HG03108 (cell line): ENCODE data around the gene MRPS34.

ENCODE experiments used
- ATAC-seq: cut with Tn5 transposase; IDR thresholded peaks from one replicate; pipeline ENCODE4 v1.9.1; 2021; ENCODE audit warnings: moderate library complexity; ENCODE audit not compliant: unreplicated experiment

The MRPS34 gene

GRCh38 chr16:1794908-1795666 lies 22.2 kb upstream of the MRPS34 start:
- no peak for ATAC-seq

DNA sequence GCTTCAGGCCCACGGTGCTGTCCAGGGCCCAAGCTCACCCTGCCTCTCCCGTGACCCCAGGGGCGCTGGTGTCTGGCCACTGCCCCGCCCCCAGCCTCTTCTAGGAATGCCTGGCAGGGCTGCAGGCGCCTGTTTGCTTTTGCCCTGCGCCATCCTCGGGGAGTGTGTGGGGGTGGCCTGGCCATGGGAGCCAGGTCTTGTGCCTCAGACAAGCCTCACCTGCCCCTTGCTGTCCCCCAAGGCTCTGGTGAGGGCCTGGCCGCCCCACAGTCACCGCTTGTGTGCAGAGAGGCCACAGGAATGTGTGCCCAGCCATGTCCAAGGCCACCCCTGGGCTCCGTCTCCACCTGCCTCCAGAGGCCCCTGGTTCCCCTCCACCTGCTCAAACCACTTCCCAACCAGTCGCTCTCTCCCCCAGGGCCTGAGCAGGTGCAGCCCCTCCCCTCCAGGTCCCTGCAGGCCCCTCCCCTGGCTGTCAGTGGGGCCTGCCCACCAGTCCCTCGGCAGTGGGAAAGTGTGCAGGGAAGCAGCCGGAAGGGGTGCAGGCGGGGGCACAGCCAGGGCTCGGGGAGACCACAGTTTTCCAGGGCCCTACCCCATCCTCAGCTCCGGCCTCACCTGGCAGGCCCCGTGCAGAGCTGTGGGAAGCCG lies 21.4 kb upstream of the MRPS34 start:
- ATAC-seq, result no peak

- ATAC-seq, result no peak
Observed at GRCh38 chr16:1793578-1794220, 20.8 kb upstream of the MRPS34 start, which contains the start of gene IGFALS. TSS of gene IGFALS (minus strand) at chr16:1793705. CDS start at chr16:1793652, 53 bp downstream.

DNA sequence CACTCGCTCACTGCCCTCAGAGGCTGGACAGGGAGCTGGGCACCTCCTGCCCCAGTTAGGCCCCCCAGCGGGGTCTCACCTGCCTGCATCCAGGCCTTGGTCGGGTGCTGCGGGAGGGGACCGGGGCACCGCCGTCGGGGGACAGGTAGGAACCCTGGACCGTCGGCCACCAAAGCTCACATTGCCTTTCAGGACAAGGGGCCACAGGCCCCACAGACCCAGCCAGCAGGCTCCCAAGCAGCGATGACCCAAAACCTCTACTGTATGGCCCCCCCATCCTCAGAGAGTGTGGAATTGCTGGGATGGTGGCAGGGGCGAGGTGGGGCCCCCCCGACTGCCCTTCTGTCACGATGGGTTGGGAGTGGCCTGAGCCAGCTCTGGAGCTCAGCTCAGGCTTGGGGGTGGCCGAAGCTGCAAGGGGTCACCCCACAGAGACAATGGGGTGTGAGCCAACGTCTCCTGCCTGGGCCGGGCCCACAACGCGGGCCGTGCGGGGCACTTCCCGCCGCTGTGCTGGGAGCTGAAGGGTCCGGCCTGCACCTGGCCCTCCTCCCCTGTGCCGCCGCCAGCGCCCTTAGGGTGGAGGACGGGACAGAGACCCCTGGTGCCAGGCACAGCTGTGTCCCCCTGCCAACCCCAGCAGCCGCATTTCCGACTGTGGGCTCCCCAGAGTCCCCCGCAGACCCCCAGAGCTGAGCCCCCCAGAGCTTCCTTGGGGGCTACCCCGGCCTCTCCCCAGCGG lies 20.1 kb upstream of the MRPS34 start:
- ATAC-seq, result no peak

- ATAC-seq, result no peak
Observed at GRCh38 chr16:1791943-1792812, 19.2 kb upstream of the MRPS34 start.

DNA sequence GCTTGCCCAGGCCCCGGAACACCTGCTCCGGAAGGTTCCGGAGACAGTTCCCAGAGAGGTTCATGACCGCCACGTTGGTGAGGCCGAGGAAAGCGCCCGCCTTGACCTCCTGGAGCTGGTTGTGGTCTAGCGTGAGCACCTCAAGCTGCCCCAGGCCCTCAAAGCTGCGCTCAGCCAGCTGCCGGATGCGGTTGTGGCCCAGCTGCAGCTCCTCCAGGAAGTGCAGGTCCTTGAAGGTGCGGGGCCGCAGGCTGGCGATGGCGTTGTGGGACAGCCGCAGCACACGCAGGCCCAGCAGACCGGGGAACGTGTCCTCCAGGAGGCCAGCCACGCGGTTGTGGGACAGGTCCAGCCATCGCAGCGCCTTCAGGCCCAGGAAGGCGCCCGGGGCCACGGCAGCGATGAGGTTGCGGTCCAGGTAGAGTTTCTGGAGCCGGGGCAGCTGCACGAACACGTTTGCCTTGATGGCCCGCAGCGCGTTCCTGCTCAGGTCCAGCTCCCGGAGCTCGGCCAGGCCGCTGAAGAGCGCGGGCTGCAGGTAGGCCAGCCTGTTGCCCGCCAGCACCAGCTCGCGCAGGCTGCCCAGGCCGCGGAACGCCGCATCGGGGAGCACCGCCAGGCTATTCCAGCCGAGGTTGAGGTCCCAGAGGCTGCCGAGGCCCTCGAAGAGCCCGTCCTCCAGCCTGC lies 18.5 kb upstream of the MRPS34 start:
- ATAC-seq, result no peak

- ATAC-seq, result no peak
Observed at GRCh38 chr16:1790611-1791255, 17.8 kb upstream of the MRPS34 start.

- no peak for ATAC-seq
Observed at GRCh38 chr16:1790261-1790610, 17.3 kb upstream of the MRPS34 start.

DNA sequence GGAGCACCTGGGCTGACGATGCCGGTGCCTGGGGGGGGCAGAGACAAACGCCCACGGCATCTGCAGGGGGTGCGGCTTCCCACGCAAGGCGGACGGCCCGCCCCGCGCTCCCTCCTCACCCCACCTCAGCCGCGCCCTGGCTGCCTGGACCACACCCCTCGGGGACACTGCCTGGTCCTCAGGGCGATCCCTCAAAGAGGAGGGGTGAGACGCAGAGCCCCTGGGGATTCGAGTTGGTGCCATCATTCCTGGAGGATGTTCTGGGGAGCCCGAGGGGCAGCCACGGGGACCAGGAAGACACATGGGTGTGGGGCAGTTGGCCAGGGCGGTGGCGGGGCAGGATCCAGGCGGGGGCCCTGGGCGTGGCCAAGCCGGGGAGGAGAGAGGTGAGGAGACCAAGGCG lies 16.7 kb upstream of the MRPS34 start:
- ATAC-seq, result no peak

- no peak for ATAC-seq
Observed at GRCh38 chr16:1788708-1789100, 15.8 kb upstream of the MRPS34 start.

DNA sequence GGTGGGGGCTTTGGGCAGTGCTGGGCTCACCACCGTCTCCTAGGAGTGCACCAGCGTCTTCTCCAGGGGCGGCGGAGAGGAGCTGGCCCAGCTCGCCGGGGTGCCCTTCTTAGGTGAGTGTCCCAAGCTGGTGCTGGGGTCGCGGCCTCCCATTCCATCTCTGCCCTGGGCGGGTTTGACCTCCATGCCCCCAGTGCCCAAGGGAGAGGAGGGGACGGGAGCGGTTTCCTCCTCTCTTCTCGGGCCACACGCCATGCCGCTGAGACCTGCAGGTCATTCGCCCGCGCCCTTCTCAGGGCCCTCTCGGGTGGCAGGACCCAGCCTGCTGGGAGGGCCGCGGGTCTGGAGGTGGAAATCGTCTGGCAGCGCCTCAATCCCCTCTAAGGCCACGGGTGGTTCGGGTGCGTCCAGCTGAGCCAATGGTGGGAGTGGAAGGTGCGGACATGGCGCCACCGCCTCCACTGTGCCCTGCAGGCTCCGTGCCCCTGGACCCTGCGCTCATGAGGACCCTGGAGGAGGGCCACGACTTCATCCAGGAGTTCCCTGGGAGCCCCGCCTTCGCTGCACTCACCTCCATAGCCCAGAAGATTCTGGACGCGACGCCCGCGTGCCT lies 15.3 kb upstream of the MRPS34 start:
- ATAC-seq, result no peak

DNA sequence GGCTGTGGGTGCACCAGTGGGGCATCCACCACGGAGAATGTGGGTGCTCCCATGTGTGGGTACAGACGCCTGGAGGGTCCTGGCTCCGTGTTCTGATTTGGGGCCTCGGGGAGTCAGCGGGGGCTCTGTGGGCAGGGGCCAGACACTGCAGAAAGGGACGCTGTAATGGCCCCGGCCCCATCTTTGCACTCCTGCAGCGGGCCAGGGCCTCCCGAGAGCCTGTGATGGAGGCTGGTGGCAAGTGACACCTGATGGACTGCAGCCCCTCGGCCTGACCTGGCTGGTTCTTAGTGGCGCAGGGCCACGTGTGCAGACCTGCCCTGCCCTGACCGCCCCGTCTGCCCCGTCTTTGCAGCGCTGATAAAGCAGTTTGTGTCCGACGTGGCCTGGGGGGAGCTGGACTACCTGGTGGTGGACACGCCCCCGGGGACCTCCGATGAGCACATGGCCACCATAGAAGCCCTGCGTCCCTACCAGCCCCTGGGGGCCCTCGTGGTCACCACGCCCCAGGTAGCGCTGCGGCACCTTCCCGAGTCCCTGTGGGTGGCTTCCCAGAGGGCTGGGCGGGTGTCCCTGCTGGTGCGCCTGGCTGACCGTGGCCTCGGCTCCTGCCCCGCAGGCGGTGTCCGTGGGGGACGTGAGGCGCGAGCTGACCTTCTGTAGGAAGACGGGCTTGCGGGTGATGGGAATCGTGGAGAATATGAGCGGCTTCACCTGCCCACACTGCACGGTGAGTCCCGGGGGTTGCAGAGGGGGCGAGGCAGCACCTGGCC lies 14.6 kb upstream of the MRPS34 start:
- no peak for ATAC-seq

DNA sequence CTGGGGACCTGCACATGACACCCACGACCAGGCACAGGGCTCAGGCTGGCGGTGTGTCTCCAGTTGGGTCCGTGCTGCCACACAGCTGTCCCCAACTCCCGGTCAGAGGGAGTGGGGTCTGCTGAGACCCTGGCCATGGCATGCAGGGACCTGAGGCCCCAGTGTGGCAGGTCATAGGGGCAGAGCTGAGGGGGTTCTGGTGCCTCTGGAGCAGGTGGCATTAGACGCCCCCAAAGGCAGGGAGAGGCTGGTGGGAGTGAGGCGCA lies 14.1 kb upstream of the MRPS34 start:
- ATAC-seq, result no peak

DNA sequence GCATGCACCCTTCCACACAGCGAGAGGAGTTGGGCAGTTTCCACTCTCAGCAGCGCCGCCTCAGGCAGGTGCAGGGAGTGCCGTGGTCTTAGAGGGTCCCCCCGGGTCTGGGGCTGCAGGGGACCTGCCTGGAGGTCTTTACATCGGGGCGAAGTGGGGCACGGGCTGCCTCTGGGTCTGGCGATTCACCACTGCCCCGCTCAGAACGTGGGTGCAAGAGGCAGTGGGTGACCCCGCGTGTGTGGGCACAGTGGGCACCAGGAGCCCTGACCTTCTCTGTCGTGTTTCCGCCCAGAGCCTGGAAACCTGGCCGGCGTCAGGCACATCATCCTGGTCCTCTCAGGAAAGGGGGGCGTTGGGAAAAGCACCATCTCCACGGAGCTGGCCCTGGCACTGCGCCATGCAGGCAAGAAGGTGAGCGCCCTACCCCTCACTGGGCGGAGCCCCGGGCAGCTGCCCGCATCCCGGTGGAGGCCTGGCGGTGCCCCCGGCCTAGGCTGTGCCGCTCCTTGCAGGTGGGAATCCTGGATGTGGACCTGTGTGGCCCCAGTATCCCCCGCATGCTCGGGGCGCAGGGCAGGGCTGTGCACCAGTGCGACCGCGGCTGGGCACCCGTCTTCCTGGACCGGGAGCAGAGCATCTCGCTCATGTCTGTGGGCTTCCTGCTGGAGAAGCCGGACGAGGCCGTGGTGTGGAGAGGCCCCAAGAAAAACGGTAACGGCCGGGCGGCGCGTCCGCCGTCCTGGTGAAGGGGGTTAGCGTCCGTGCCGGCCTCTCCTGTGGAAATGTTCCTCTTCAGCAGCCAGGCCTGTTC lies 13.5 kb upstream of the MRPS34 start:
- ATAC-seq, result no peak

DNA sequence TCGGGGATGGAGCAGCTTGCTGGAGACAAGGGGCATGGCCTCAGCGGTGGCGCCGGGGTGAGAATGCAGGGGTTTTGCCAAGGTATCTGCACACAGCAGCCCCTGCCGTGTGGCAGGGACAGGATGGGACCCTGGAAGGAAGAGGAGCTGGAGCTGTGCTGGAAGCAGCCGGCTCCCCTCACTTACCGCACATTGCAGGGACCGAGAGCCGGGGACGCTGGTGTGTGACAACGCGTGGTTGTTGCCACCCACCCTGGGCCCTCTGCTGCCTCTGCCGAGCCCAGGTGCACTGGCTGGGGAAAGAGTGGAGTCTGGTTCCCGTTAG lies 12.9 kb upstream of the MRPS34 start:
- no peak for ATAC-seq

DNA sequence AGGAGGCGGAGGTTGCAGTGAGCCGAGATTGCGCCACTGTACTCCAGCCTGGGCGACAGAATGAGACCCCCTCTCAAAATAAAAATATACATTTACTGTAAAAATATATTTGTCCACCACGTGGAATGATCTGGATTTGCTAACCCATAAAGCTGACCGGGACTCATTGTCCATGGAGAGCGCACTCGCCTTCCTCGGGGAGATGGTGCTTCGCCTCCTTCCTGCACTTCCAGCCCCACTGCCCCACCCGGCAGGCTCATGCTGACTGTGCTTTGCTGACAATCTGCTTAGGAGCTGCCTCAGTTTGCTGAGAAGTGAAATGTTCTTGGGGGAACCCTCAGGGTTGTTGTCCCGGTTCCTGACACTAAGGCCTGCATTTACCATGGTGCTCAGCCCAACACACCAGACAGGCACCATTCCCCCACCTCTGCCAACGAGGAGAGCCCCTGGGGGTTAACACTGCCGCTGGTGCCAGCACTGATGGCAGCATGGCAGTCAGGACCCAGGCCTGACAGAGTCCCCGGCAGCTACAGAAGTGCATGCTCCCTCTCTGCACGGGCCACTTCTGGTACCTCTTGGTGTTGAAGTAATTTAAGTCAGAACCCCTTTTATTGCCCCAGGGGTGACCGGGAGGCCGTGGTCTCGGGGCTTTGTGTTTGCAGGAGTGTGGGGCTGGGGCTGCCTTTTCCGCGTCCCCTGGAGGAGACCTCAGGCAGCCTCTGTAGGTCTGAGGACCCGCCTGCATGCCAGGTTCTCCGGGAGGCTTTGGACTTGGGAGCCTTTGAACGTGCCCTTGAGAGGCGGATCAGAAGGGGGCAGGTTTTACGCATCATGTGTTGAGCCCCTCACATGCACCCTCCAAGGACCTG lies 12.3 kb upstream of the MRPS34 start:
- no peak for ATAC-seq
